ENCODE data around the gene DNAL1. TPM values are rescaled to one million over a fixed set of nuclear protein-coding genes. Genes with fewer than 3 reads are reported as not detected.

The DNAL1 gene
- 11.5 TPM for total RNA-seq
- long read RNA-seq, full-length matches to known transcripts: 3 of 5 reads
- long read RNA-seq, partial matches to known transcripts: 0 of 5 reads
- long read RNA-seq, other reads (novel, unspliced or antisense): 2 of 5 reads

DNA sequence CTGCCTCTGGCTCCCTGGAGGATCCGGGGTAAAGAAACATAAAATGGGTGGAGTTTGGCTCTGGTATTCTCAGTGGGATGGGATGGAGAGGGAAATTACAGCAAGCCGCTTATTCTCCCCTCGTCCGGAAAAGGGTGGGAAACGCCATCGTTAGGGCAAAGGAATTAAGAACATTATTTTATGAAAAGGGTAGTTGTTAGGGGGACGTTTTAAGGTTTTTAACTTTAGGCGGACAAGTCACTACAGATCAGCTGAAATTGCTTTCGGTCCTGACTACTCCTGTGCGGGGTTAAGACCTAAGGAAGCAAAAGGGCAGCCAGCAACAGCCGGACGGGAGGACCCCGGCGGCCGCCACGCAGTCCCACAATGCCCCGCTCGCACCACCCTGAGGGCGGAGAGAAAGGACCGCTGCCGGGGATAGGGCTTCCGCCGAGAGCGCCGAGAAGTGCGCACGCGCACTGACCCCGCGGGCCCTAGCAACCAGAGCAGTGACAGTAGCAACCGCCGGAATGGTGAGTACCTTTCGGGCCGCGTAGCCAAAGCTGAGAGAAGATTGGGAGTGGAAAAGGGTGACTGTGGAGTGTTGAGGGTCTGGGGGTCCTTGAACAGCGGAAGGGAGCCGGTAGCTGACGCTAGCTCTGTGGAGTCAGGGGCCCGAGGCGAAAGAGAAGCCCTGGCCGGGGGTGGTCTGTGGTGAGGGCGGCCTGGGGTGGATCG is at the start of gene DNAL1:
Gene DNAL1 (plus strand): TSS at position 456 of the 717 bp plus-strand sequence. CDS start 54 bp downstream, at position 510.
- intact Hi-C loops (cut with DNase I): no loop called here
- ATAC-seq (ENCODE audit: poor library complexity): peak; percentile 100
- peak; percentile 97 for DNase-seq

GRCh38 chr14:73599499-73599898 is 45.3 kb upstream of the DNAL1 start:
- no peak for DNase-seq
- intact Hi-C loops (cut with DNase I): no loop called here
- ATAC-seq (ENCODE audit: poor library complexity): no peak

GRCh38 chr14:73602994-73603393 is 41.8 kb upstream of the DNAL1 start:
- ATAC-seq (ENCODE audit: poor library complexity) (no peak), DNase-seq (no peak)
- intact Hi-C loops (cut with DNase I): no loop called here

GRCh38 chr14:73606271-73606670 is 38.5 kb upstream of the DNAL1 start:
- intact Hi-C loops (cut with DNase I): no loop called here
- ATAC-seq (ENCODE audit: poor library complexity): no peak
- DNase-seq: no peak

- DNase-seq (no peak), ATAC-seq (ENCODE audit: poor library complexity) (no peak)
- intact Hi-C loops (cut with DNase I): no loop called here
These were observed 37.5 kb upstream of the DNAL1 start for GRCh38 chr14:73607241-73607640.

GRCh38 chr14:73610687-73611086 is 34.1 kb upstream of the DNAL1 start:
- DNase-seq (no peak), ATAC-seq (ENCODE audit: poor library complexity) (no peak)
- intact Hi-C loops (cut with DNase I): no loop called here

GRCh38 chr14:73612339-73613045 is 32.3 kb upstream of the DNAL1 start, which contains the start of gene ACOT6:
ACOT6 (plus strand) TSS chr14:73612517; CDS start chr14:73612572, 55 bp downstream.
- DNase-seq: peak; percentile 87
- ATAC-seq (ENCODE audit: poor library complexity): peak; percentile 95
- intact Hi-C loops (cut with DNase I): no loop called here

GRCh38 chr14:73613046-73613383 is 31.8 kb upstream of the DNAL1 start:
- ATAC-seq (ENCODE audit: poor library complexity) (peak; percentile 32), DNase-seq (no peak)
- intact Hi-C loops (cut with DNase I): no loop called here

DNA sequence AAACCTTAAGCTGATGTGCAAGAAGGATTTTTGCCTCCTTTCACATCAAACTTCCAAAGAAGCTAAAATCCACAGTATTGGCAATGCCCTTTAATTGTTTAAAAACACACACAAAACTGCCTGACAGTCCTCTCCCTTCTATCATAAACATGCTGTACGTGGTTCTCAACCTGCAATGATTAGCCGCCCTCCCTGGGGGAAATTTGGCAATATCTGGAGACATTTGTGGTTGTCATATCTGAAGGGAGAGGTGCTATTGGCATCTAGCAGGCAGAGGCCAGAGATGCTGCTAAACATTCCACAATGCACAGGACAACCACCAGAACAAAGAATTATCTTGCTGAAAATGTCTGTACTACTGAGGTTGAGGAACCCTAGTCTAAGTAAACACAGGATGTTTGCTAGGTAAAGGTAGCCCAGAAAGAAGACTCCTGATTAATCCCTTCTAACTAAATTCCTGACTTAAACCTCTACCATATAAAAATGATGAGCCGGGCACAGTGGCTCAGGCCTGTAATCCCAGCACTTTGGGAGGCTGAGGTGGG is 31.3 kb upstream of the DNAL1 start:
- intact Hi-C loops (cut with DNase I): no loop called here
- ATAC-seq (ENCODE audit: poor library complexity) (no peak), DNase-seq (no peak)

DNA sequence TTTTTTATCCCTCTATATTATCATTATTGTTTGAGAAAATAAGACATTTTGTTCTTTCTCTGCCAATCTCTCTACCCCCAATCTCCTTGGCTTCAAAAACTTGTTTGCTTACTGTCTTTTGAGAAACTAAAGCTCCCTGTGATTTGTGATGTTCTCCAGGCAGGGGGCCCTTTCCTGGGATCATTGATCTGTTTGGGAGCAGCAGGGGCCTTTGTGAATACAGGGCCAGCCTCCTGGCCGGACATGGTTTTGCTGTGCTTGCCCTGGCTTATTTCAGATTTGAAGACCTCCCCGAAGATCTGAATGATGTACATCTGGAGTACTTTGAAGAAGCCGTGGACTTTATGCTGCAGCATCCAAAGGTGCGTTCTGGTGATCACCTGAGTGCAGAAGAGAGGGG is 28.0 kb upstream of the DNAL1 start:
- intact Hi-C loops (cut with DNase I): no loop called here
- no peak for ATAC-seq (ENCODE audit: poor library complexity)
- no peak for DNase-seq

- intact Hi-C loops (cut with DNase I): no loop called here
- DNase-seq (no peak), ATAC-seq (ENCODE audit: poor library complexity) (no peak)
These were observed 25.3 kb upstream of the DNAL1 start for GRCh38 chr14:73619524-73619923.

DNA sequence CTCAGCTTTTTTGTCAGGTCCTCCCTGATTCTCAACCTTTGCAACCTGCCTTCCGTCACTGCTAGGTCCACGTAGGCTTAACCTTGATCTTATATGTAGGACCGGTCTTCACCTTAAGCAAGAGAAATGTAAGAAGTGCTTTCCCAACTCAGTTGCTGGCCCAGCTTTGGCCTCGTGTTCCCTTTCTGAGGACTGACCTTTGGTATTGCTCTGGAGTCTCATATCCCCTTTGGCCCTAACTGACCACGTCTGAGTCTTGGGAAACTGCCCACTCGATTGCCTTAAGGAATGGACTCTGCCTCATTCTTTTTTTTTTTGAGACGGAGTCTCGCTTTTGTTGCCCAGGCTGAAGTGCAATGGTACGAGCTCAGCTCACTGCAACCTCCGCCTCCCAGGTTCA is 24.5 kb upstream of the DNAL1 start:
- DNase-seq (no peak), ATAC-seq (ENCODE audit: poor library complexity) (no peak)
- intact Hi-C loops (cut with DNase I): no loop called here

GRCh38 chr14:73623504-73624054 is 21.2 kb upstream of the DNAL1 start:
- no peak for DNase-seq
- intact Hi-C loops (cut with DNase I): no loop called here
- no peak for ATAC-seq (ENCODE audit: poor library complexity)

DNA sequence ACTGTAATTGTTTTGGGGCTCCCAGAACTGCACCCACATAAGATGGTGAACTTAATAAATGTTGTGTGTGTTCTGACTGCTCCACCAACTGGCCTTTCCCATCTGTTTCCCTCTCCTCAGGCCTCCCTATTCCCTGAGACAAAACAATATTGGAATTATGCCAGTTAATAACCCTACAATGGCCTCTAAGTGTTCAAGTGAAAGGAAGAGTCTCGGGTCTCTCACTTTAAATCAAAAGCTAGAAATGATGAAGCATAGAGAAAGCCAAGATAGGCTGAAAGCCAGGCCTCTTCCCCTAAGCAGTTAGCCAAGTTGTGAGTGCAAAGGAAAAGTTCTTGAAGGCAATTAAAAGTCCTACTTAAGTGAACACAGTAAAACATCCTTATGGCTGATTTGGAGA is 19.1 kb upstream of the DNAL1 start:
- DNase-seq (no peak), ATAC-seq (ENCODE audit: poor library complexity) (no peak)
- intact Hi-C loops (cut with DNase I): loop anchor here (5.0 kb wide), 1 partner anchor 118 kb away; no protein-coding TSS in a partner anchor

- intact Hi-C loops (cut with DNase I): loop anchor here (5.0 kb wide), 1 partner anchor 120 kb away; no protein-coding TSS in a partner anchor
- ATAC-seq (ENCODE audit: poor library complexity) (no peak), DNase-seq (no peak)
These were observed 17.6 kb upstream of the DNAL1 start for GRCh38 chr14:73627151-73627558.

- intact Hi-C loops (cut with DNase I): no loop called here
- no peak for ATAC-seq (ENCODE audit: poor library complexity)
- no peak for DNase-seq
These were observed 14.6 kb upstream of the DNAL1 start for GRCh38 chr14:73630009-73630780.

- peak; percentile 93 for ATAC-seq (ENCODE audit: poor library complexity)
- DNase-seq: peak; percentile 68
- intact Hi-C loops (cut with DNase I): no loop called here
These were observed 11.4 kb upstream of the DNAL1 start for GRCh38 chr14:73633116-73634010.
